Measurements from ENCODE around the gene ERO1B.

The ERO1B gene

GRCh38 chr1:236301080-236301957, 19.6 kb upstream of the ERO1B start:
- no peak for DNase-seq (ENCODE audit: low read depth in 1 of 2, low spot score in 1 of 2)

DNA sequence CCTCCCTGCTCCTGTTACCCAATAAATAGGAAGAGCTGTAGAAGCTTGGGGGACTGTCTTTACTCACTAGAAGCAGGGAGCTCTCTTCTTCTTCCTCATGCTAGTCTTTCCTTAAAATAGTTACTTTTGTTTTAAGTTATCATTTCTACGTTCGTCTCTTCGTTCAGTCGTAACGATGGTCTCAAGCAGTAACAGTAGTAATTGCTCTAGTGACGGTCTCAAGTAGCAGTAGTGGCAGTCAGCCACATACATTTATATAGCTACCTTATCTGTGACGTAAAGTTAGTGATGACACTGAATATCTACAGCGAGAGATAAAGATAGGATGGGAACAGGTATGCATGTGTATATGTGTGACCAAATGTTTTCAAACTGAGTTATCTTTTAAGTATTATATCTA, 15.4 kb upstream of the ERO1B start:
- no peak for DNase-seq (ENCODE audit: low read depth in 1 of 2, low spot score in 1 of 2)

GRCh38 chr1:236292425-236292824, 10.7 kb upstream of the ERO1B start:
- no peak for DNase-seq (ENCODE audit: low read depth in 1 of 2, low spot score in 1 of 2)

GRCh38 chr1:236289492-236290131, 7.9 kb upstream of the ERO1B start:
- no peak for DNase-seq (ENCODE audit: low read depth in 1 of 2, low spot score in 1 of 2)

- DNase-seq (ENCODE audit: low read depth in 1 of 2, low spot score in 1 of 2): no peak
Observed at GRCh38 chr1:236288620-236288976, 6.8 kb upstream of the ERO1B start.

DNA sequence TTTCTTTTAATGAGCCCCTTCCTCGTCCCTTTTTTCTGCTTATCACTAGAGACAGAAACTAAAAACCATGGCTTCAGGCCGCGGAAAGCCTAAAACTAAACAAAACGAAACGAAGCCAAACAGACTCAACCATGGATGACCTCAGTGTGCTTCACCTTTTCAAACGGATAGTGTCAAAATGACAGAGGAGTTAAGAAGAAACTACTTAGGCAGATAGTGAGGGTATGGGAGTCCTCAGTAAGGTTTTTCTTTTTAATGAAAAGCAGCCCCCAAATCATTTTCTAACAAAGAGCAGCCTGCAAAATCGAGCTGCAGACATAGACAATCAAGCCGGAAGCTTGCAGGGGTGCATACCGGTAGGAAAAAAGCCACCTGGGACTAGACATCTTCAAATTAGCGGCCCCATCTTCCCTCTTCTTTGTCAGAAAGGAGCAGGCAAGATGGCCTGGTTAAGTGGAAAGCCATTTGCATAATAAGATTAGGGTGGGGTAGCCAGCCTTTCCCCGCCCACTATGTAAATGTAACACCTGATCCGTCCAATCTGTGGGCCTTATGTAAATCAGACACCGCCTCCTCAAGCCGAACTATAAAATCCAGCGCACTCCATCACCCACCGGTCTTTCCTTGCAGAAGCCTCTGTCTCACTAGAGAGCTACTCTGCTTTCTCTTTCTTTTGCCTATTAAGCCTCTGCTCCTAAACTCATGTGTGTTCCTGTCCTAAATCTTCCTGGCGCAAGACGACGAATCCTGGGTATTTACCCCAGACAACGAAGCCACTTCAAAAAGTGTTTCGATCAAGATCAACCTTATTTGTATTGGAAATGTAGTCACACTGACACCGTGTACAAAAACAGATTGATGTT, 6.2 kb upstream of the ERO1B start:
- no peak for DNase-seq (ENCODE audit: low read depth in 1 of 2, low spot score in 1 of 2)

GRCh38 chr1:236287356-236287755, 5.6 kb upstream of the ERO1B start:
- DNase-seq (ENCODE audit: low read depth in 1 of 2, low spot score in 1 of 2): no peak

DNA sequence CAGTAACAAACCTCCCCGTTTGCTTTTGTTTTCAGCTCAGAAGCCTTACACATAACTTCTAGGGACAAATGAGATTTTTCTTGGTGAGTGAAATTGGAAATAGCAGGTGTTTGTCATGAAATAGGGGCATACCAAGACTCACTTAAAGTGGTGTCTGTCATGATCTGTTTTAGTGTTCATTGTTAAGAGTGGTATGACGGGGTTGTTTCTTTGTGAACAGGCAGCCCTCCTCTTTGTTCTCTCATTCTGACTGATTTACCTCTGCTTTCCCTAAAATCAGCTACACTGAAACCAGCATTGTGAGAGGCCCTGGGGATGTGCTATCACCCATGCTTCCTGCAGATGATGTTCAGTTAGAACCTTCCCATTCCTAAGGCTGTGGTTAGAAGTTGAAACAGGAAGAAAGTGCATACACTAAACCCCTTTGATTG, 2.5 kb upstream of the ERO1B start:
- no peak for DNase-seq (ENCODE audit: low read depth in 1 of 2, low spot score in 1 of 2)

GRCh38 chr1:236282719-236283118, 961 bp upstream of the ERO1B start:
- no peak for DNase-seq (ENCODE audit: low read depth in 1 of 2, low spot score in 1 of 2)

DNA sequence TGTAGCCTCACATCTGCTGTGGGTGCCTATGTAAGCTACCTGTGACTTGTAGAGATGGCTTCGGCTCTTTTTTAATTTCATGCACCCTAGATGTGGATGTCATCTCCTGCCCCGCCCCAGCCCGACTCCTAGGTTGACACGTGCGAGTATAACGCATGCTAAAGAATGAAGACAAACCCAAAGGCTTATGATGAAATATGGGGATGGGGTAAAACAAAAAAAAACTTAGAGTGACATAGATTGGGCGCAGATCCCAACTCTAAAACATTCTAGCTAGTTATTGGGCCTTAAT, 613 bp upstream of the ERO1B start:
- DNase-seq (ENCODE audit: low read depth in 1 of 2, low spot score in 1 of 2): peak in 1 of 2 donors; percentile 21

DNA sequence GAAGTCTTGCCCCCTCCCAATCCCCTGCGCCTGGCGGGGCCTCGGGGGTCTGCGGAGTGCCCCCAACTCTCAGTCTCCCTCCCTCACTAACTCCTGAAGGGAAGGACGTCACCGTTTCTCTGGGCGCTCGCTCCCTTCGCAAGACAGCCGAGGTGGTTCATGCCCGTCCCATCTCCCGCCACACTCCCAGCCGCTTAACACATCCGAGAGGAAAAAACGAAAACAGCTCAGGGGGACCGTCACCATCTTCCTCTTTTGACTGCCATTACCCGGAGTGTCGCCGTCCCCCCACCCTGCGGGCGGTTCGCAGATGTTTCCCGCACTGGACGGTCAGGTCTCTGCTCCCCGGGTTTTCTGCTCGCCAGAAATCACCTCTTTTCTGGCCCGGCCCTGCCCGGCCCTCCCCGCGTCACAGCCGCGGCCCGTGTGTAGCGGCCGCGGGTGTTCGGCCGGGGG, 532 bp downstream of the ERO1B start:
- peak; percentile 5 to 8 for DNase-seq (ENCODE audit: low read depth in 1 of 2, low spot score in 1 of 2)

DNA sequence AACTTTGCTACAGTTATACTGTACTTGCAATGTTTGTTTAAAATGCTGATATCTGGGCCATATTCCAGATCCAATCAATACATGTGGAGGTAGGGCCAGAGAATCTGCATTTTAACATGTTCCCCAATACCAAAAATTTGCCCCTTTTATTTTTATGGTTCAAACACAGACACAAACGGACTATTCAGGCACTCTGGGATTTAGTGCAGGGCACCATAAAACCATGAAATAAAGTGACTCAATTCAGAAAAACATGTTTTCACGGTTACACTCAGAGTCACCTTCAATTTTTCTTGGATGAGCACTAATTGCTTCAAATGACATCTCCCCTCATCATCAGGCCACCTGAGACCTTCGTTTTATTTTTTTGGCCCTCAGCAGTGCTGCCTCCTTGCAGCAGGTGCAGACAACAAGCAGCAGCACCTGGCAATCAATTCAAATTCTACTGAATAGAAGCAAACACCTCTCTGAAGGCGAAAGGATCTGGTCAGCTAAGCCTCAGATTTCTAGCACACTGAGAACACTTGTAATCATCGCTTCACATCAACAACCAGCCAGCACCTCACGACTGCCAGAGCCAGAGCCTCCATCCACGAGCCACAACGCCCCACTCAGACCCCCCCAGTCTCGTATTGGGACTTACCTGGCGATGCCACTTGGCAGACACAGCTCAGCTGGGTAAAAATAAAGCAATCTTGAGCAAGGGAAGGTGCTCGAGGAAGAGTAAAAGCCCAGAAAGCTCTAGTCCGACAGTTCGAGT, 1.1 kb downstream of the ERO1B start:
- peak in 1 of 2 donors; percentile 2 for DNase-seq (ENCODE audit: low read depth in 1 of 2, low spot score in 1 of 2)

GRCh38 chr1:236275586-236275985, 6.2 kb downstream of the ERO1B start:
- no peak for DNase-seq (ENCODE audit: low read depth in 1 of 2, low spot score in 1 of 2)

- no peak for DNase-seq (ENCODE audit: low read depth in 1 of 2, low spot score in 1 of 2)
Observed at GRCh38 chr1:236275061-236275460, 6.7 kb downstream of the ERO1B start.

DNA sequence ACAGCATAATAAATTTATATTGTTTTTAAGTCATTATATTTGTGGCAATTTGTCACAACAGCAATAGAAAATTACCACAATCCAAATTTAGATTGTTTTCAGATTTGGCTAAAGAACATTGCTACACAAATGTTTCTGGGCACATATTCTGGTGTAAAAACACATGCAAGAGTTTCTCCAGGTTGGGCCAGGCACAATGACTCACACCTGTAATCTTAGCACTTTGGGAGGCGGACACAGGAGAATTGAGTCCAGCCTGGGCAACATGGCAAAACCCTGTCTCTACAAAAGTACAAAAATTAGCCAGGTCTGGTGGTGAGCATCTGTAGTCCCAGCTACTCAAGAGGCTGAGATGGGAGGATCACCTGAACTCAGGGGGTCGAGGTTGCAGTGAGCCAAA, 8.4 kb downstream of the ERO1B start:
- no peak for DNase-seq (ENCODE audit: low read depth in 1 of 2, low spot score in 1 of 2)

DNA sequence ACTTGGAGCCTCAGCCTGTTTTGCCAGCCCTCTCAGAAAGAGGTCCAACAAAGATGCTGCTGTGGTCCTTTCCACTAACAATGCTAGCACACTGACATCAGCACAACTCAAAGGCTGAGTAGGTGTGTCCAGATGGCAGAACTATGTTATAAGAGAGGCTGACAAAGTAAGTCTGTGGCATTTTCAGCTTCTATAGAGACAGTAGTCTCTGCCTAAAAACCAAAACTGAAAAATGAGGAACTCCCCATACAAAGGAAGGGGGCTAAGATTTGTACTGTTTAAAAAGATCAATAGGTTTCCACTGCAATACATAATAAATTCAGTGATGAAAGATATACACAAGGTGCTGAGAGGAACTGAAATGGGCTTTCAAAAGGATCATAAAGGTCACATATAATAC, 12.3 kb downstream of the ERO1B start:
- DNase-seq (ENCODE audit: low read depth in 1 of 2, low spot score in 1 of 2): no peak

DNA sequence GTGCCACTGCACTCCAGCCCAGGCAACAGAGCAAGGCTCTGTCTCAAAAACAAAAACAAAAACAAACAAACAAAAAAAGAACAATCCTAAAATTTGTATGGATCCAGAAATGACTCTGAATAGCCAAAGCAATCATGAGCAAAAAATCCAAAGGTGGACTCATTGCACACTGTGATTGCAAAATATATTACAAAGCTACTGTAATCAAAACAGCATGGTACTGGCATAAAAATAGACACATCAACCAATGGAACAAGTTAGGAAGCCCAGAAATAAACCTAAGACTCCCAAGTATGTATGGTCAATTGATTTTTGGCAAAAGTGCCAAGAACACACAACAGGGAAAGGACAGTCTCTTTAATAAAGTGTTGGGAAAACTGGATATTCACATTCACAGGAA, 19.9 kb downstream of the ERO1B start:
- no peak for DNase-seq (ENCODE audit: low read depth in 1 of 2, low spot score in 1 of 2)

GRCh38 chr1:236261033-236261432, 20.7 kb downstream of the ERO1B start:
- DNase-seq (ENCODE audit: low read depth in 1 of 2, low spot score in 1 of 2): no peak

- no peak for DNase-seq (ENCODE audit: low read depth in 1 of 2, low spot score in 1 of 2)
Observed at GRCh38 chr1:236259043-236259442, 22.7 kb downstream of the ERO1B start.

DNA sequence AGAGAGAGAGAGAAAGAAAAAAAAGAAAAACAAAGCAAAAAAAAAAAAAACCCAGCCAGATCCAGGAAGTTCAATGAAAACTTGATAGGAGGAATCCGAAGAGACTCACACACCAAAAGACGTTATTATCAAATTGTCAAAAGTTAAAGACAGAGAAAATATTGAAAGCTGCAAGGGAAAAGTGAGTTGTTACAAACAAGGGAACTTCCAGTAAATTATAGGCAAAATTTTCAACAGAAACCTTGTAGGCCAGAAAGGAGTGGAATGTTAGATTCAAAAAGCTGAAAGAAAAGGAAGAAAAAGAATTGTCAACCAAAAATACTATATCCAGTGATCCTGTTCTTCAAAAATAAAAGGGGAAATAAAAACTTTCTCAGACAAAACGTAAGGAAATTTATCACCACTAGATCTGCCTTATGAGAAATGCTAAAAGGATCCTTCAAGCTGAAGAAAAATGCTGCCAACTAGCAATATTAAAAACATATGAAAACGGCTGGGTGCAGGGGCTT, 23.6 kb downstream of the ERO1B start:
- no peak for DNase-seq (ENCODE audit: low read depth in 1 of 2, low spot score in 1 of 2)

DNA sequence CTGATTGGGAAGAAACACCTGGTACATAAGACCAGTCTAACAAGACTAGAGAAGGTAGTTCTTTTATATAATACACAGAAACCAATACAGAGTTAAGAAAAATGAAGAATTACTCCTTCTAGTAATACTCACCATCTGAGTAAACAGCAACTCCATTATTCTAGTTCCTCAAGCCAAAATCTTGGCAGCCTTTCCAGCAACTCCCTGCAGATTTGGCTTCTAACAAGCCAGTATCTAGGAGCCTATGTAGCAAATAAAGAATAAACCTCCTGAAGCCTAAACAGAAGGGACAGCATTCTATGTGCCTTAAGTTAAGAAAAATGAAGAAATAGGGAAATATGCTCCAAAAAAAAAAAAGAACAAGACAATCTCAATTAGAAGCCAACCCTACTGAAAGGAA, 24.5 kb downstream of the ERO1B start:
- no peak for DNase-seq (ENCODE audit: low read depth in 1 of 2, low spot score in 1 of 2)
